ENCODE results near the gene TRAP1. TPM values are rescaled to one million over a fixed set of nuclear protein-coding genes. Genes with fewer than 3 reads are reported as not detected.

The TRAP1 gene
- polyA plus RNA-seq, 1 of the 3 experiments (the other 2 are of a cell fraction): 129 TPM

- Histone ChIP-seq H3K9ac (no peak overlapping the region), H3K9me2 (no peaks in the 10 kb centered on the region), H3F3A (replicated peaks; ENCODE audit: insufficient read depth) (no peaks in the 10 kb centered on the region), H3K36me3 (replicated peaks in 1 of 2; ENCODE audit: control insufficient read depth in 1 of 2, insufficient read depth in 2 of 2, low read length in 1 of 2) (peaks cover 65 to 76% of the 10 kb centered on the region in 2 experiments), H3K79me2 (ENCODE audit: insufficient read depth) (no peaks in the 10 kb centered on the region; the same call in 1 of the 2 replicates), H2AFZ (ENCODE audit: low read depth) (no peak overlapping the region), H3K9me3 (no peaks in the 10 kb centered on the region), H3K4me3 (ENCODE audit: low read depth in 2 of 2, low read length in 1 of 2) (no peak overlapping the region), H3K4me2 (no peak overlapping the region), H4K20me1 (ENCODE audit: insufficient read depth) (no peaks in the 10 kb centered on the region), H3K27ac (ENCODE audit: low read depth in 2 of 2, low read length in 1 of 2) (no peak overlapping the region), H3K27me3 (ENCODE audit: insufficient read depth) (no peaks in the 10 kb centered on the region), H3K4me1 (ENCODE audit: control insufficient read depth in 1 of 2, insufficient read depth in 2 of 2, low read depth in 1 of 2, low read length in 1 of 2) (no peaks in the 10 kb centered on the region)
- CTCF ChIA-PET: interaction anchor here (1.0 kb wide), 1 partner anchor 49 kb away, joined by 3 read pairs; no protein-coding TSS in a partner anchor
- DNase-seq: no peak
- POLR2A ChIA-PET: no interaction called here
- TF ChIP-seq MXI1 (IDR thresholded peaks at IDR 0.05; ENCODE audit: low read depth, low read length) (no peak), IRF3 (IDR thresholded peaks at IDR 0.05; ENCODE audit: low read depth, low read length) (no peak)
- TF ChIP-seq, protein P1, sequence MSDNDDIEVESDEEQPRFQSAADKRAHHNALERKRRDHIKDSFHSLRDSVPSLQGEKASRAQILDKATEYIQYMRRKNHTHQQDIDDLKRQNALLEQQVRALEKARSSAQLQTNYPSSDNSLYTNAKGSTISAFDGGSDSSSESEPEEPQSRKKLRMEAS (IDR thresholded peaks at IDR 0.05; ENCODE audit: low read depth): no peak
- 95% methylated on average over 9 of the region's 9 CpGs for WGBS (ENCODE audit: low lambda C conversion rate)
Measured at GRCh38 chr16:3739636-3740035, 22.3 kb upstream of the TRAP1 start.

GRCh38 chr16:3738541-3738940 is 21.2 kb upstream of the TRAP1 start:
- Histone ChIP-seq H2AFZ (ENCODE audit: low read depth) (no peak overlapping the region), H4K20me1 (ENCODE audit: insufficient read depth) (no peaks in the 10 kb centered on the region), H3K9me2 (no peaks in the 10 kb centered on the region), H3K9me3 (no peaks in the 10 kb centered on the region), H3K9ac (no peak overlapping the region), H3K4me3 (ENCODE audit: low read depth in 2 of 2, low read length in 1 of 2) (no peak overlapping the region), H3K4me1 (ENCODE audit: control insufficient read depth in 1 of 2, insufficient read depth in 2 of 2, low read depth in 1 of 2, low read length in 1 of 2) (no peaks in the 10 kb centered on the region), H3K27ac (ENCODE audit: low read depth in 2 of 2, low read length in 1 of 2) (no peak overlapping the region), H3K79me2 (ENCODE audit: insufficient read depth) (no peaks in the 10 kb centered on the region; the same call in 1 of the 2 replicates), H3K4me2 (no peak overlapping the region), H3K36me3 (replicated peaks in 1 of 2; ENCODE audit: control insufficient read depth in 1 of 2, insufficient read depth in 2 of 2, low read length in 1 of 2) (peaks cover 56 to 75% of the 10 kb centered on the region in 2 experiments), H3F3A (replicated peaks; ENCODE audit: insufficient read depth) (no peaks in the 10 kb centered on the region), H3K27me3 (ENCODE audit: insufficient read depth) (no peaks in the 10 kb centered on the region)
- no peak for DNase-seq
- ChIA-PET CTCF (interaction anchor here (1.0 to 2.0 kb wide), 2 partner anchors 13 to 48 kb away, joined by 3 to 5 read pairs; no protein-coding TSS in a partner anchor), POLR2A (no interaction called here)
- 96% methylated on average over 8 of the region's 8 CpGs for WGBS (ENCODE audit: low lambda C conversion rate)
- TF ChIP-seq, protein P2, sequence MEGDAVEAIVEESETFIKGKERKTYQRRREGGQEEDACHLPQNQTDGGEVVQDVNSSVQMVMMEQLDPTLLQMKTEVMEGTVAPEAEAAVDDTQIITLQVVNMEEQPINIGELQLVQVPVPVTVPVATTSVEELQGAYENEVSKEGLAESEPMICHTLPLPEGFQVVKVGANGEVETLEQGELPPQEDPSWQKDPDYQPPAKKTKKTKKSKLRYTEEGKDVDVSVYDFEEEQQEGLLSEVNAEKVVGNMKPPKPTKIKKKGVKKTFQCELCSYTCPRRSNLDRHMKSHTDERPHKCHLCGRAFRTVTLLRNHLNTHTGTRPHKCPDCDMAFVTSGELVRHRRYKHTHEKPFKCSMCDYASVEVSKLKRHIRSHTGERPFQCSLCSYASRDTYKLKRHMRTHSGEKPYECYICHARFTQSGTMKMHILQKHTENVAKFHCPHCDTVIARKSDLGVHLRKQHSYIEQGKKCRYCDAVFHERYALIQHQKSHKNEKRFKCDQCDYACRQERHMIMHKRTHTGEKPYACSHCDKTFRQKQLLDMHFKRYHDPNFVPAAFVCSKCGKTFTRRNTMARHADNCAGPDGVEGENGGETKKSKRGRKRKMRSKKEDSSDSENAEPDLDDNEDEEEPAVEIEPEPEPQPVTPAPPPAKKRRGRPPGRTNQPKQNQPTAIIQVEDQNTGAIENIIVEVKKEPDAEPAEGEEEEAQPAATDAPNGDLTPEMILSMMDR (IDR thresholded peaks at IDR 0.05): no peak
- TF ChIP-seq TEAD4 (IDR thresholded peaks at IDR 0.05; ENCODE audit: borderline replicate concordance, insufficient read depth) (no peak), CHD2 (IDR thresholded peaks at IDR 0.05; ENCODE audit: low read length, partially characterized antibody) (no peak), RXRA (IDR thresholded peaks at IDR 0.05; ENCODE audit: borderline replicate concordance, low read depth) (no peak), POLR2AphosphoS5 (IDR thresholded peaks at IDR 0.05; ENCODE audit: low read depth, low read length) (no peak), RFX5 (IDR thresholded peaks at IDR 0.05; ENCODE audit: low read length) (no peak), SIN3A (IDR thresholded peaks at IDR 0.05; ENCODE audit: borderline replicate concordance, low read depth, low read length) (no peak), GABPA (IDR thresholded peaks at IDR 0.05; ENCODE audit: low read depth) (no peak), NRF1 (IDR thresholded peaks at IDR 0.05; ENCODE audit: low read depth, low read length) (no peak), ELF1 (IDR thresholded peaks at IDR 0.05) (no peak), SMC3 (IDR thresholded peaks at IDR 0.05; ENCODE audit: low read depth, low read length) (no peak), PBX3 (IDR thresholded peaks at IDR 0.05) (no peak)
- TF ChIP-seq, protein P3, sequence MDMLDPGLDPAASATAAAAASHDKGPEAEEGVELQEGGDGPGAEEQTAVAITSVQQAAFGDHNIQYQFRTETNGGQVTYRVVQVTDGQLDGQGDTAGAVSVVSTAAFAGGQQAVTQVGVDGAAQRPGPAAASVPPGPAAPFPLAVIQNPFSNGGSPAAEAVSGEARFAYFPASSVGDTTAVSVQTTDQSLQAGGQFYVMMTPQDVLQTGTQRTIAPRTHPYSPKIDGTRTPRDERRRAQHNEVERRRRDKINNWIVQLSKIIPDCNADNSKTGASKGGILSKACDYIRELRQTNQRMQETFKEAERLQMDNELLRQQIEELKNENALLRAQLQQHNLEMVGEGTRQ (IDR thresholded peaks at IDR 0.05; ENCODE audit: borderline replicate concordance, low read depth, low read length): no peak
- TF ChIP-seq, protein P4, sequence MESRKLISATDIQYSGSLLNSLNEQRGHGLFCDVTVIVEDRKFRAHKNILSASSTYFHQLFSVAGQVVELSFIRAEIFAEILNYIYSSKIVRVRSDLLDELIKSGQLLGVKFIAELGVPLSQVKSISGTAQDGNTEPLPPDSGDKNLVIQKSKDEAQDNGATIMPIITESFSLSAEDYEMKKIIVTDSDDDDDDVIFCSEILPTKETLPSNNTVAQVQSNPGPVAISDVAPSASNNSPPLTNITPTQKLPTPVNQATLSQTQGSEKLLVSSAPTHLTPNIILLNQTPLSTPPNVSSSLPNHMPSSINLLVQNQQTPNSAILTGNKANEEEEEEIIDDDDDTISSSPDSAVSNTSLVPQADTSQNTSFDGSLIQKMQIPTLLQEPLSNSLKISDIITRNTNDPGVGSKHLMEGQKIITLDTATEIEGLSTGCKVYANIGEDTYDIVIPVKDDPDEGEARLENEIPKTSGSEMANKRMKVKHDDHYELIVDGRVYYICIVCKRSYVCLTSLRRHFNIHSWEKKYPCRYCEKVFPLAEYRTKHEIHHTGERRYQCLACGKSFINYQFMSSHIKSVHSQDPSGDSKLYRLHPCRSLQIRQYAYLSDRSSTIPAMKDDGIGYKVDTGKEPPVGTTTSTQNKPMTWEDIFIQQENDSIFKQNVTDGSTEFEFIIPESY (IDR thresholded peaks at IDR 0.05; ENCODE audit: borderline replicate concordance, low read depth): no peak
